ENCODE results near the gene TRAPPC8. TPM values are rescaled to one million over a fixed set of nuclear protein-coding genes. Genes with fewer than 3 reads are reported as not detected.
"Not testable (repeated sequence)": the region's sequence is repeated elsewhere in the genome, so short reads cannot be mapped to it uniquely, and the experiment has no call there.

The TRAPPC8 gene
- polyA plus RNA-seq, 5 donors: 39.5 to 57.0 (median 52.4) TPM

DNA sequence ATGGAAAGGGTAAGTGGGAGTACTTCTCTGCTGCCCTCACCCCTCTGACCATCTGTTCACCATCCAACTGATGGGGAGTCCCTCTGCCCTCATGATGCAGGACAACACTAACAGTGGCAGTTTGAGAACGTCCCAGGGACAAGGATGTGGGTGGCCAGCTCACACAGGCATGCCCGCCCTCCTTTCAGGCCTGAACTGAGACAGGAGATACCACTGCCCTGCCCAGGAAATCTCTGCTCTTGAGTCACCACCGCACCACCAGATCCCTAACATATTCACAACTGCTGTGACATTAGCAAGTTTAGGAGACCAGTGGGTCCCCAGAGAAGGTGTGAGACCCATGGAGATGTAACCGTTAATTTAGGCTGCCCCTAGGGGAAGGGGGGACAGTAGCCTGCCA, 66.2 kb downstream of the TRAPPC8 start:
- no peak for DNase-seq

- DNase-seq: no peak
Measured at GRCh38 chr18:31875301-31875700, 67.6 kb downstream of the TRAPPC8 start.

DNA sequence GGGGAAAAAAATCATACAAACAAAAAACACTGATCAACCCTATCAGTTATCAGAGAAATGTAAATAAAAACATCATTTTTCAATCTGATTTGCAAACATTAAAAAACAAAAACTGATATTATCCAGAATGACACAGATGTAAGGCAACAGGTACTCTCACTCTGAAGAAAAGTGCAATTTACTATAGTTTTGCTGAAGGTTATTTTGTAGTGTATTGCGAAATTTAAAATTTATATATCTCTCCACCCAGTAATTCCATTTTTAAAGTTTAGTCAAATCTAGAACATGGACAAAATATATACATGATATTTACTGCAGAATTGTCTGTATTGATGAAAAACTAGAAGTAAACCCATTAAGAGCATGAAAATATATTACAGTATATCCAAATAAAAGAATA, 79.8 kb downstream of the TRAPPC8 start:
- DNase-seq: no peak

DNA sequence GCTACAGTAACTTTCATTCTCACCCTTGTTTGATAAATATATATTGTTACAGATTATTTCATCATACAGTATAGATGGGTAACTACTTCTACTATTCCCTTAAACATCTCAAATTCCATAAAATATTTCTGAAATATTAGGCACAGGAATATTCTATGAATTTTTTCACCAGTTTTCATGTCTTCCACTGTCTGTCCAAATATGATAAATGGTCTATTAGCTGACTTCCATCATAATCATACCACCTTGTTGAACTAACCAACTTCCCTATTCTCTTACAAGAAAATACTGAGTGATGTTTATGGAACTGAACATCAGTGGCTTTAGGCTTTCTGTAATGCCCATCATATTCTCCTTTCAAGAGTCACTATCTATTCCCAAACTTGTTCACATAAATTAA, 82.4 kb downstream of the TRAPPC8 start:
- DNase-seq: no peak

GRCh38 chr18:31857526-31858106, 85.3 kb downstream of the TRAPPC8 start:
- DNase-seq: no peak

- DNase-seq: no peak
Measured at GRCh38 chr18:31850844-31851243, 92.1 kb downstream of the TRAPPC8 start.

DNA sequence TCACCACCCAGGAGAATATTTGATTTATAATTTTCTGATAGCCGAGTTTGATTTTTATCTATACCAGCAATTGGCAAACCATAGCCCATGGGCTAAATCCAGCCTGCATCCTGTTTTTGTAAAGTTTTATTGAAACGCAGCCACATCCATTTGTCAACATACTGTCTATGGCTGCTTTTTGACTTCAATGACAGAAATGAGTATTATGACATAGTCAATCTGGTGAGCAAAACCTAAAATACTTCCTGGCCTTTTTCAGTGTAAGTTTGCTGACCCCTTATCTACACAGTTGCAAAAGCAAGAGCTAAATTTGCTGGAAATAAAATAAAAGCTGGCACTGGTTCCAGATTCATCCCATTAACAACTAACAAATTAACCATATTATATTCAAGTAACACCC, 102.4 kb downstream of the TRAPPC8 start:
- DNase-seq: no peak

- DNase-seq: no peak
Measured at GRCh38 chr18:31837879-31838278, 105.0 kb downstream of the TRAPPC8 start.

DNA sequence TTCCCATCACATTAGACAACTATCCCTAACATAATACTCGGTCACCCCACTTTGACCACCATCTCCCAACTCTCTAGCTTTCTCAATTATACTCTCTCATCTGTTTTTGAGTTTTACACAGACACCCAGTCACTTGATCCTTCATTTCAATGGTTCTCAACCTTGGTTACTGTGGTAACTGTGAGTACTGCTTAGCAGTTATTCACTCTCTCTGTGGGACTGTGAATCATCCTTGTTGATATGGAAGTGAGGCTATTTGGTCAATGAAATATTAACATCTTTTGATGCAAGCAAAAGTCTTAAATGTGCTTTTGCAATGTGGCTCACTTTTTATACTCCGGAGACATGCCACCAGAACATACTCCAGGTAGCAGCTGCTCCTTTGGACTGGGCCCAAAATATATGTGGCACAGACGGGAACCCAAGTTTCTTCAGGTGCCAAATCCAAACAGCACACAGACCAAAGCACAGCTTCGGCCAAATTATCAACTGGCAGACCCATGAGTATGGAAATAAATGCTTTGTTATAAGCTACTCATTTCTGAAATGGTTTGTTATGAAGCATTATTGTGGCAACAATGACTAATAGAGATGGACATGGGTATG, 107.3 kb downstream of the TRAPPC8 start:
- no peak for DNase-seq

- no peak for DNase-seq
Measured at GRCh38 chr18:31831903-31832302, 111.0 kb downstream of the TRAPPC8 start.

DNA sequence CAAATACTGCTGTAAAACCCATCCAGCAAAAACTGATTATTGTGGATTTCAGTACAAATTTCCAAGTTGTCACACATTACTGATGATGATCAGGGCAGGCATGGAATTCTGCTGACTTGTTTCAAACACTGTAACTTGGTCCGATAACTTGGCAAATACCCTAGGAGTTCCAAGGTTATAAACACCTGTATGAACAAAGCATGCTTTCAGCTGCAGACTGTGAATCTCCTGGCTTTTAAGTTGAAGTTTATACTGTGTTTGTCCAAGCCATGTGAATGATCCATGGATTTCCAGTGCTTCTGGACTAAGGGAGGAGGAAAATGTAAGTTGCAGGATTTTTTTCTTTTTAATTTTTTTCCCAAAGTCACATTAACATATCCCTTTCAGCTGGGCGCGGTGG, 112.2 kb downstream of the TRAPPC8 start:
- DNase-seq: no peak

DNA sequence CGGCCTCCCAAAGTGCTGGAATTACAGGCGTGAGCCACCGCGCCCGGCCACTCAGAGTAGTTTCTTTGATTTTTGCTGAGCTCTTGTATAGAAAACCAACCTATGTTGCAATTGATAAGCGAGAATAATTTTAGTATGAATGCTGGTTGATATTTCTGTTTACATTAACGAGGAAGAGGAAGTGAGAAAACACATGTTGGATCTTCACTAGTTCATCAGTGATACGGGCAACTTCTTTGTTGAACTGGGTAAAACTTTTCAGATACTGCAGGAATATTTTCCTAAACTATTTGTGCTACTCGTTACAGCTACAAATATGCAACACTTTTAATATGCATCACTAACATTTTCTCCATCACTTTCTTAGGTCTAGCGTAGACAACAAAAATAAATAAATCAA, 114.3 kb downstream of the TRAPPC8 start:
- no peak for DNase-seq

DNA sequence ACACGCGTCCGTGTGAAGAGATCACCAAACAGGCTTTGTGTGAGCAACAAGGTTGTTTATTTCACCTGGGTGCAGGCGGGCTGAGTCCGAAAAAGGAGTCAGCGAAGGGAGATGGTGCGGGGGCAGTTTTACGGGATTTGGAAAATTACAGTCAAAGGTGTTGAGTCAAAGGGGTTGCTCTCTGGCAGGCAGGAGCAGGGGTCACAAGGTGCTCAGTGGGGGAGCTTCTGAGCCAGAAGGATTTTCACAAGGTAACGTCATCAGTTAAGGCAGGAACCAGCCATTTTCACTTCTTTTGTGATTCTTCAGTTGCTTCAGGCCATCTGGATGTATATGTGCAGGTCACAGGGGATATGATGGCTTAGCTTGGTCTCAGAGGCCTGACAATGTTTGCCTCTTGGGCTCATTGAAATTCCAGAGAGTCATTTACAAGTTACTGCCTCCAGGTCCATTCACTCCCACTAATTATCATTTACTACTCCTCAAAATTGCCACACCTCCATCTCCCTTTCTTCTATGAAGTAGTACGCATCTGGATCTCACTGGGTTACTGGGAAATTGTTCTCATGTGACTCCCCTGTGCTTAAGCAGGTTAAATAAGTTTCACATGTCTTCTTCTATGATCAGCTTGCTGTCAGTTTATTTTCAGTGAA, 116.1 kb downstream of the TRAPPC8 start:
- DNase-seq: not testable (repeated sequence)

DNA sequence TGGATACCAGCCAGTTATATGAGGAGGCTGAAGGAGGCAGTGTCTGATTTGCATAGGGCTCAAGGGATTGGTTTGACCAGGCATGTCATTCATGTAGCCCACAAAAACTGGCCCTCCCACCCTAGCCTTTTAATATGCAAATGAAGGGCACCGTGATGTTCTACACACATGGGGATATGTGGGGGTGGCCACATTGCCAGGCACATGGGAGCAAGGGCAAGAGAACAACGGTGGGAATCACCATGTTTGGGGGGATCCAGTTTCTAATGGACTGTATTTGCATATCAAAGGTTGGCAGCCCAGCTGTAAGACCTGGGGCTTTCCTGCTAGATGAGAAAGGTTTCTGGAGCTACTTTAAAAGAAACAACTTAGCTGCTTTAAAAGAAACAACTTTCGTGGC, 117.2 kb downstream of the TRAPPC8 start:
- no peak for DNase-seq

DNA sequence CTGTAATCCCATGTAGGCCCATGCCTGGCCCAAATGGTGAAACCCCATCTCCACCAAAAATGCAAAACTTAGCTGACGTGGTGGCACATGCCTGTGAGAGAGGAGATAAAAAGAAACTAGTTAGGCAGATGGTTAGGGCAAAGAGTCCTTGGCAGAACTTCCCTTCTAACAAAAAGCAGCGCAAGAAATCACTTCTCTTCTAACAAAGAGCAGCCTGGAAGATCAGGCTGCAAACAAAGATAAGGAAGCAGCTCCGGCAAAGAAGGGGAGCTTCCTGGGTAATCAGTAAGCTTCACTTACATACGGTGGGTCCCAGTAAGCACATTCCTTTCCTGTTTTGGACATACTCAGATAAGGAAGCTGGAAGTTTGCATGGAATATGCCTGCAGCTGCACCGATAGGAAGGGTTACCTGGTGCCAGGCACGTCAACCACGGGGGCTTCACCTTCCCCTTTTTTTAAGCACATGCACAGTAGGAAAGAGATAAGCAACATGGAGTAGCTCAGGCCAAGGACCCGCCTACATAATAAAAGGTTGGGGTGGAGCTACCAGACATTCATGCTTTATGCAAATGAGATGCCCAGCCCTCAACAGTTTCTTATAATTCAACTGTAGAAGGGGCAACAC, 121.3 kb downstream of the TRAPPC8 start:
- DNase-seq: no peak

- no peak for DNase-seq
Measured at GRCh38 chr18:31819925-31820229, 123.1 kb downstream of the TRAPPC8 start.

GRCh38 chr18:31819106-31819924, 123.6 kb downstream of the TRAPPC8 start:
- DNase-seq: peak; percentile 45 to 53

- no peak for DNase-seq
Measured at GRCh38 chr18:31814132-31814531, 128.8 kb downstream of the TRAPPC8 start.

GRCh38 chr18:31810336-31811130, 132.4 kb downstream of the TRAPPC8 start:
- not testable (repeated sequence) for DNase-seq

DNA sequence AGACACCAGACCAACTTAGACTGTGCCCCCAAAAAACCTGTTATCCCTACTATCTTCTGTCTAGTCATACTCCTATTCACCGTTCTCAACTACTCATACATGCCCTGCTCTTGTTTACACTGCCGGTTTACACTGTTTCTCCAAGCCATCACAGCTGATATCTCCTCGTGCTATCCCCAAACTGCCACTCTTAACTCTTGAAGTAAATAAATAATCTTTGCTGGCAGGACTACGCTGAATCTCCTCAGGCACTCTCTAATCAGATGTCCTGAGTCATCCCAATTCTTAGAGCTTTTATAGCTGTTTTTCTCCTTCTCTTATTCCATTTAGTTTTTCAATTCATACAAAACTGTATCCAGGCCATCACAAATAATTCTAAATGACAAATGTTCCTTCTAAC, 133.9 kb downstream of the TRAPPC8 start:
- DNase-seq: not testable (repeated sequence)

DNA sequence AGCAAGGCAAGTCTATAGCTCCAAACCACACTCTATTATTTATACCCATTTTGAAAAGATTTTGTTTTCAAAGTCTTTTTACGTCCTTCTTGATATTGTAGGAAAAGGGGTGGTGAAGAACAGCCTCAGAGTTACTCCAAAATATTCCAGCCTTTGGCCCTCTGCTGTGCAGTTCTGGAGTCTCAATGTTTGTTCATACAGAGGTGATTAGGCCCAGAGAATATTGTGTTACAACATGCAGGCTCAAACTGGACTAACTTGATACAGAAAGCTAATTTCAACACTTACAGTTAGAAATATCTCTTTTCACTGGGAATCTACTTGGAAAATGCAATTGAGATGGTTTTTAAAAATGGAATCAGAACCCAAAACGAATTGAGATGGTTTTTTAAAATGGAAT, 141.8 kb downstream of the TRAPPC8 start:
- no peak for DNase-seq

All from right lung (tissue), 5 donors.